ENCODE measurements around the gene AGBL4.

GRCh38 chr1:48743480-48743879 lies 1280.3 kb downstream of the AGBL4 start:
- no peak for TF ChIP-seq GATA2 (IDR thresholded peaks at IDR 0.05; ENCODE audit: low read depth, low read length)
- TF ChIP-seq GATA3 (IDR thresholded peaks at IDR 0.05; ENCODE audit: low read depth, low read length), result no peak

Data from SH-SY5Y (cell line).